ENCODE results near the gene CROCC.
"Not testable (repeated sequence)": the region's sequence is repeated elsewhere in the genome, so short reads cannot be mapped to it uniquely, and the experiment has no call there.

CROCC gene

GRCh38 chr1:16946185-16946584, 24.5 kb downstream of the CROCC start:
- DNase-seq = not testable (repeated sequence)

GRCh38 chr1:16946646-16947045, 24.9 kb downstream of the CROCC start:
- no peak for DNase-seq

DNA sequence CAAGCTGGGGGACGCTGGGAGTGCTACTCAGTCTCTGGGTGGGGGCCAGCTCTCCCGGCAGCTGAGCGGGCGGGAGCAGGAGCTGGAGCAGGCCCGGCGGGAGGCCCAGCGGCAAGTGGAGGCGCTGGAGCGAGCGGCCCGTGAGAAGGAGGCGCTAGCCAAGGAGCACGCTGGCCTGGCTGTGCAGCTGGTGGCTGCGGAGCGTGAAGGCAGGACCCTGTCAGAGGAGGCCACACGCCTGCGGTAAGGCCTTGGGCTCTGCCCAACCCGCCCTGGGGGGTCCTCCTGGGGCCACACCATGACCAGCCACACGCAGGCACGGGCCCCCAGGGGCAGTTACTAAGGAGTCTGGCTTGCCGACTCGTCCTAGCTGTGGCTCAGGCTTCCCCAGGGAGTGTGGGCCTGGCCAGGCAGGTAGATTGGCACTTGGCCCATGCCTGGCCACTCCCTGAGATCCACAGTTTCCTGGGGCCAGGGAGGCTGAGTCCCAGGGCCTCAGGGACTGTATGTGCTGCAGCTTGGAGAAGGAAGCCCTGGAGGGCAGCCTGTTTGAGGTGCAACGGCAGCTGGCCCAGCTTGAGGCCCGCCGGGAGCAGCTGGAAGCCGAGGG, 26.7 kb downstream of the CROCC start:
- DNase-seq = not testable (repeated sequence)

GRCh38 chr1:16949026-16949425, 27.3 kb downstream of the CROCC start:
- not testable (repeated sequence) for DNase-seq

DNA sequence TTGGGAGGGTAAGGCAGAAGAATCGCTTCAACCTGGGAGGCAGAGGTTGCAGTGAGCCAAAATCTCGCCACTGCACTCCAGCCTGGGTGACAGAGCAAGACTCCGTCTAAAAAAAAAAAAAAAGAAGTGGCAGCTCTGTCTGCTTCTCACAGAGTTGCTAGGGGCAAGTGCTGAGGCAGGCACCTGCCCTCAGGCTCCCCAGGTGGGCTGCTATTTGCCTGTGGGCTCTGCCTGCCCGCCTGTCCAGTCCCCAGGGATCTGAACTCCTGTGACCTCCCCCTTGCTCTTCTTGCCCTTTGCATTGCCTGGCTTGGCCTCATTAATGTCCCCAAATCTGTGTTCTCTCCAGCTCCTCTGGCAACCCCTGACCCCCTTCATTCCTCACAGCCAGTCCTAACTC, 30.6 kb downstream of the CROCC start:
- DNase-seq = not testable (repeated sequence)

GRCh38 chr1:16954579-16954978, 32.8 kb downstream of the CROCC start:
- no peak for DNase-seq

DNA sequence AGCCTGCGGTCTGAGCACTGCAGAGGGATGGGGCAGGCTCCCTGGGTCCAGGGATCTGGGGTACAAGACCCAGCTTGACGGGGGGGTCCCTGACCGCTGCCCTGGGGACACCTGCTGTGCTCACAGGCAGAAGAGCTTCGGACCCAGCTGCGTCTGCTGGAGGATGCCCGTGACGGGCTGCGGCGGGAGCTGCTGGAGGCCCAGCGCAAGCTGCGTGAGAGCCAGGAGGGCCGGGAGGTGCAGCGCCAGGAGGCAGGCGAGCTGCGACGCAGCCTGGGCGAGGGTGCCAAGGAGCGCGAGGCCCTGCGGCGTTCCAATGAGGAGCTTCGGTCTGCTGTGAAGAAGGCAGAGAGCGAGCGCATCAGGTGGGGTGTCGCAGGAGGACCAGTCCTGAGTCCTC, 33.5 kb downstream of the CROCC start:
- DNase-seq = no peak

GRCh38 chr1:16956775-16957174, 35.0 kb downstream of the CROCC start:
- DNase-seq = no peak

GRCh38 chr1:16957731-16958130, 36.0 kb downstream of the CROCC start:
- DNase-seq = no peak

DNA sequence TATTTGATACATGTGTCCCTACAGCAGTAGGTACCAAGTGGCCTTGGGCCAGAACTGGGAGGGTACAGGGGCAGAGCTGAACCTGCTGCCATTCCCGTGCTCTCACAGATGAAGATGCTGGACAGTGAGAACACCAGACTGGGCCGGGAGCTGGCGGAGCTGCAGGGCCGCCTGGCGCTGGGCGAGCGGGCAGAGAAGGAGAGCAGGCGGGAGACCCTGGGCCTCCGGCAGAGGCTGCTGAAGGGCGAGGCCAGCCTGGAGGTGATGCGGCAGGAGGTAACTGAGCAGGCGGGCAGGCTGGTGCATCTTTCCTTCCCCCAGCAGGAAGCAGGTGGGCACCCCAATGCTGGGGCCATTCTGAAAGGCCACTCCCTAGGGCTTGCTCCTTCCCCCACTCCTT, 36.7 kb downstream of the CROCC start:
- no peak for DNase-seq

GRCh38 chr1:16960560-16961296, 39.0 kb downstream of the CROCC start:
- DNase-seq = peak; percentile 81

DNA sequence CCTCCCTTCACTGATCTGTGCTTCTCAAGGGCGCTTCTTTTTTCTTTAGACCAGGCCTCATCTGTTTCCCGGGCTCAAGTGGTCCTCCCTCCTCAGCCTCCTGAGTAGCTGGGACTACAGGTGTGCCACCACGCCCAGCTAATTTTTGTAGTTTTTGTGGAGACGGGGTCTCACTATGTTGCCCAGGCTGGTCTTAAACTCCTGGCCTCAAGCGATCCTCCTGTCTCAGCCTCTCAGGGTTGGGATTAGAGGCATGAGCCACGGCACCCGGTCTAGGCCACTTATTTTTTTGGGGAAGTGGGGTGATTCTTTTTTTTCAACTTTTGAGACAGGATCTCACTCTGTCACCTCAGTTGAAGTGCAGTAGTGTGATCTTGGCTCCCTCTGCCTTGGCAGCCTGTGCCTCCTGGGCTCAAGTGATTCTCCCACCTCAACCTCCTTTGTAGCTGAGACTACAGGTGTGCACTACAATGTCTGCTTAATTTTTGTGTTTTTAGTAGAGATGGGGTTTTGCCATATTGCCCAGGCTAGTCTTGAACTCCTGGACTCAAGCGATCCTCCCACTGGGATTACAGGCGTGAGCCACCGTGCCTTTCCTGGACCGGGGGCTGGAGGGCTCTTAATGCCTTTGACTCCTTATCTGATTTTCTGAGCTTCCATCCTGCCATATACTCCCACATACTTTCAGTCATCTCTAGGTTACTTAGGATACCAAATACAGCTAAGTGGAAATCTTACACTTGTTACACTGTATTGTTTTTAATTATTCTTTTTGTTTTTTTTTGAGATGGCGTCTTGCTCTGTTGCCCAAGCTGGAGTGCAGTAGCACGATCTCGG, 39.8 kb downstream of the CROCC start:
- DNase-seq = no peak

DNA sequence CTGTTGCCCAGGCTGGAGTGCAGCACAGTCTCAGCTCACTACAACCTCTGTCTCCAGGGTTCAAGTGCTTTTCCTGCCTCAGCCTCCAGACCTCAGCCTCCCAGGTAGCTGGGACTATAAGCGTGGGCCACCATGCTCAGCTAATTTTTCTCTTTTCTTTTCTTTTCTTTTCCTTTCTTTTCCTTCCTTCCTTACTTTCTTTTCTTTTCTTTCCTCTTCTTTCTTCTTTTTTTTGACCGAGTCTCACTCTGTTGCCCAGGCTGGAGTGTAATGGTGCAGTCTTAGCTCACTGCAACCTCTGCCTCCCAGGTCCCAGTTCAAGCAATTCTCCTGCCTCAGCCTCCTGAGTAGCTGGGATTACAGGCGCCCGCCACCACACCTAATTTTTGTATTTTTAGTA, 42.4 kb downstream of the CROCC start:
- DNase-seq = not testable (repeated sequence)

DNA sequence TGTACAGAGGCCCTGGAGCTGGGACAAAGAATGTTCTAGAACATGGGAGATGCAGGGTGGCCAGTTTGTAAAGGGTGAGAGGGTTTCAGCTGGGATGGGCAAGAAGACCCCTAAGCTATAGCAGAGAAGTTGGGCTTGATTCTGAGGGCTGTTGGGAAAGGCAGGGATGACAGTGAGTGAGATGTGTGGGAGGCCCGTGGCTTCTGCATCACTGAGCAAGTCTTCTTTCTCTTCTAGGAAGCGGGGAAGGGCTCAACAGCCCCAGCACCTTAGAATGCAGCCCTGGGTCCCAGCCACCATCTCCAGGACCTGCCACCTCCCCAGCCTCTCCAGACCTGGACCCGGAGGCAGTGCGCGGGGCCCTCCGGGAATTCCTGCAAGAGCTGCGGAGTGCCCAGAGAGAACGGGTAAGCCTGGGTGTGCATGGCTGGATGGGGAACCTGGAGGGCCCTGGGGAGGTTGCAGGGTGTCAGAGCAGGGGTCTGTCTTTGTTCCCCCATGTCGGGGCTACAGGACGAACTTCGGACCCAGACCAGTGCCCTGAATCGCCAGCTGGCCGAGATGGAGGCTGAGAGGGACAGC, 43.8 kb downstream of the CROCC start:
- no peak for DNase-seq

DNA sequence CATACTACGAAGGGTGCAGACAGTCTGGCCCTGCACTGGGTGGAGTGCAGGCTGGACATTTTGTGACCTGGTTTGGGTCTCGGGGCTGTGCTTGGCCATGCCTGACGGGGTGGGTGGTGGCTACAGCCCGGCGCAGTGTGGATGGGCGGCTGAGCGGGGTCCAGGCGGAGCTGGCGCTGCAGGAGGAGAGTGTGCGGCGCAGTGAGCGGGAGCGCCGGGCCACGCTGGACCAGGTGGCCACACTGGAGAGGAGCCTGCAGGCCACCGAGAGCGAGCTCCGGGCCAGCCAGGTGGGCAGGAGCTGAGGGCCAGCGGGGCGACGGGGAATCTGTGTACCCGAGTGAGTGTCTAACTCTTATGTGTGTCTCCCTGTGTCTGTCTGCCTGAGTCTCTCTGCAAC, 44.6 kb downstream of the CROCC start:
- DNase-seq = no peak

- DNase-seq = no peak
Measured at GRCh38 chr1:16967095-16967575, 45.4 kb downstream of the CROCC start.

- no peak for DNase-seq
Measured at GRCh38 chr1:16967962-16968361, 46.2 kb downstream of the CROCC start.

DNA sequence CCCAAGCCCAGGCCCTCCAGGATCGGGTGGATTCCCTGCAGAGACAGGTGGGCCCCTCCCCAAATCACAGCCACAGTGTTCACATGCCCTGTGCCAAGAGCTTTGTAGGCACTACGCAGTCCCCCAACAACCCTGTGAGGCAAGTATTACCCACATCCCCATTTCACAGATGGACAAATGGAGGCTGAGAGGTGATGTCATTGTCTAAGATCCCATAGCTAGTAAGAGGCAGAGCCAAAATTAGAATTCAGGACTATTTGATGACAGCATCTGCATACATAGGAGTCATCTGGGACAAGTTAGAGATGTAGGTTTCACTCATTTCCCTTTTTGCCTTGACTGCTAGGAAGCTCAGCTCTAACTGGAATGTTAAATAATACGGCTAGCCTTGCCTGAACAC, 46.6 kb downstream of the CROCC start:
- no peak for DNase-seq

DNA sequence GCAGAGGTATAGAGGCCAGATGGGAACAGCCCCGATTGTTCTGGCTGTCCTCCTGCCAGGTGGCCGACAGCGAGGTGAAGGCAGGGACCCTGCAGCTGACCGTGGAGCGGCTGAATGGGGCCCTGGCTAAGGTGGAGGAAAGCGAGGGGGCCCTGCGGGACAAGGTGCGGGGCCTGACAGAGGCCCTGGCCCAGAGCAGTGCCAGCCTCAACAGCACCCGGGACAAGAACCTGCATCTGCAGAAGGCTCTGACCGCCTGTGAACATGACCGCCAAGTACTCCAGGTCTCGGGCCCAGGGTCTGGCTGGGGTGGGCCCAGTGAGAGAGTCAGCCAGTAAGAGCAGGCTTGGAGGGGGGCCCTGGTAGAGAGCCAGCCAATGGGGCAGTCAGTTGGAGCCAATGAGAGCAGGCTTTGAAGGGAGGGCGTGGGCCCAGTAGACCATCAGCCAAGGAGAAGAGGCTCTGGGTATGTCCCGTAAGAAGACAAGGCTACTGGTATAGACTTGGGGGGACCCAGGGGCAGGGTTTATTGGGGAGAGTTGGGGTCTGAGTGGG, 47.4 kb downstream of the CROCC start:
- no peak for DNase-seq

GRCh38 chr1:16969651-16970050, 47.9 kb downstream of the CROCC start:
- DNase-seq = no peak

DNA sequence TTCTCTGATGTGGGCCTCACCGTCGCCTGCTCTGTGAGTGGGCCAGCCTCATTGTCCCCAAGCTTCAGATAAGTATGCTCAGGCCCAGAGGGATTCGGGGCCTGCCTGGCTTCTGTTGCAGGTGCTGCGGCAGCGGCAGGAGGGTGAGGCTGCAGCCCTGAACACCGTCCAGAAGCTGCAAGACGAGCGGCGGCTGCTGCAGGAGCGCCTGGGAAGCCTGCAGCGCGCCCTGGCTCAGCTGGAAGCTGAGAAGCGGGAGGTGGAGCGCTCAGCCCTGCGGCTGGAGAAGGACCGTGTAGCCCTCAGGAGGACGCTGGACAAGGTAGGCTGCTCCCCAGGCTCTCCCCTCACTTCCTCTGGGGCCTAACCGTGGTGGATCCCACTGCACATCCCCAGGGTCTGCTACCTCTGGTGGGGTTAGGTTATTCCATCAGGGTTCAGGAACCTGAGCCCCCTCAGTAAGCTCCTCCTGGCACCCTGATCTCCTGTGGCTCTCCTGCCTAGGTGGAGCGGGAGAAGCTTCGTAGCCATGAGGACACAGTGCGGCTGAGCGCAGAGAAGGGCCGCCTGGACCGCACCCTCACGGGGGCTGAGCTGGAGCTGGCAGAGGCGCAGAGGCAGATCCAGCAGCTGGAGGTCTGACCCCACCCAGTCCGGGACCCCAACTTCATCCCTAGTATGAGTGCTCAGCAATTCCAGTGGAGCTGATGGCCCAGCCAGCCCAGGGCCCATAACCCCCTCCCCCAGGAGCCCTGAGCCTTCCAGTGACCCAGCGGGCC, 48.6 kb downstream of the CROCC start:
- DNase-seq = no peak
